ENCODE data around the gene ADAMTS13.
"Not testable (repeated sequence)": the region's sequence is repeated elsewhere in the genome, so short reads cannot be mapped to it uniquely, and the experiment has no call there.

Gene ADAMTS13

GRCh38 chr9:133421615-133422542 lies at the start of gene ADAMTS13:
Gene ADAMTS13 (plus strand): TSS chr9:133422367. CDS start chr9:133422444, 77 bp downstream.
- no peak for DNase-seq

- DNase-seq: no peak
Measured at GRCh38 chr9:133374612-133375115, 47.5 kb upstream of the ADAMTS13 start.

GRCh38 chr9:133375116-133375723 lies 46.9 kb upstream of the ADAMTS13 start:
- no peak for DNase-seq

GRCh38 chr9:133375724-133376654 lies 46.2 kb upstream of the ADAMTS13 start, which contains the start of the genes STKLD1 and SURF4:
Gene STKLD1 (plus strand): TSS chr9:133376366. CDS start chr9:133376474, 108 bp downstream.
Gene SURF4 (minus strand): TSS chr9:133376060. CDS start chr9:133375969, 91 bp downstream.
- DNase-seq: peak; percentile 94

- not testable (repeated sequence) for DNase-seq
Measured at GRCh38 chr9:133377280-133377679, 44.9 kb upstream of the ADAMTS13 start.

GRCh38 chr9:133377721-133378216 lies 44.4 kb upstream of the ADAMTS13 start:
- DNase-seq: no peak

GRCh38 chr9:133378408-133378962 lies 43.7 kb upstream of the ADAMTS13 start:
- no peak for DNase-seq

- no peak for DNase-seq
Measured at GRCh38 chr9:133379153-133380086, 42.7 kb upstream of the ADAMTS13 start.

- no peak for DNase-seq
Measured at GRCh38 chr9:133380734-133381133, 41.4 kb upstream of the ADAMTS13 start.

- no peak for DNase-seq
Measured at GRCh38 chr9:133382507-133383141, 39.5 kb upstream of the ADAMTS13 start.

- no peak for DNase-seq
Measured at GRCh38 chr9:133383438-133383837, 38.7 kb upstream of the ADAMTS13 start.

GRCh38 chr9:133384736-133385321 lies 37.3 kb upstream of the ADAMTS13 start:
- no peak for DNase-seq

- no peak for DNase-seq
Measured at GRCh38 chr9:133385452-133385851, 36.7 kb upstream of the ADAMTS13 start.

GRCh38 chr9:133386338-133386737 lies 35.8 kb upstream of the ADAMTS13 start:
- DNase-seq: no peak

GRCh38 chr9:133387680-133388079 lies 34.5 kb upstream of the ADAMTS13 start:
- no peak for DNase-seq

GRCh38 chr9:133389025-133389557 lies 33.1 kb upstream of the ADAMTS13 start:
- DNase-seq: no peak

GRCh38 chr9:133389562-133389961 lies 32.6 kb upstream of the ADAMTS13 start:
- DNase-seq: no peak

GRCh38 chr9:133390713-133391112 lies 31.5 kb upstream of the ADAMTS13 start:
- no peak for DNase-seq

- DNase-seq: not testable (repeated sequence)
Measured at GRCh38 chr9:133391449-133391848, 30.7 kb upstream of the ADAMTS13 start.

- not testable (repeated sequence) for DNase-seq
Measured at GRCh38 chr9:133392308-133392707, 29.9 kb upstream of the ADAMTS13 start.

Data from NCI-H1092 (cell line).